G401.6 (cell line): ENCODE data around the gene SLC12A7.
"Not testable (repeated sequence)": the region's sequence is repeated elsewhere in the genome, so short reads cannot be mapped to it uniquely, and the experiment has no call there.

Source experiments
- FAIRE-seq: peaks from 2 replicates; lab custom pipeline; 2012; peaks lifted over from hg19 to GRCh38; lab: Jason Lieb, UNC

SLC12A7 gene

GRCh38 chr5:1111727-1112289, at the start of gene SLC12A7:
TSS of gene SLC12A7 (minus strand) at chr5:1112063. CDS start at chr5:1111991, 72 bp downstream.
- no peak for FAIRE-seq

GRCh38 chr5:1161108-1161832, 49.4 kb upstream of the SLC12A7 start:
- no peak for FAIRE-seq

- FAIRE-seq = no peak
Measured at GRCh38 chr5:1159774-1160406, 48.0 kb upstream of the SLC12A7 start.

GRCh38 chr5:1159341-1159675, 47.4 kb upstream of the SLC12A7 start:
- no peak for FAIRE-seq

- FAIRE-seq = no peak
Measured at GRCh38 chr5:1158647-1159340, 46.9 kb upstream of the SLC12A7 start.

- FAIRE-seq = not testable (repeated sequence)
Measured at GRCh38 chr5:1157461-1157986, 45.7 kb upstream of the SLC12A7 start.

- no peak for FAIRE-seq
Measured at GRCh38 chr5:1156754-1157460, 45.0 kb upstream of the SLC12A7 start.

- no peak for FAIRE-seq
Measured at GRCh38 chr5:1156033-1156753, 44.3 kb upstream of the SLC12A7 start.

GRCh38 chr5:1155191-1156032, 43.5 kb upstream of the SLC12A7 start:
- FAIRE-seq = no peak

GRCh38 chr5:1153428-1153827, 41.6 kb upstream of the SLC12A7 start:
- FAIRE-seq = no peak

GRCh38 chr5:1152771-1153282, 41.0 kb upstream of the SLC12A7 start:
- no peak for FAIRE-seq

GRCh38 chr5:1152156-1152555, 40.3 kb upstream of the SLC12A7 start:
- FAIRE-seq = no peak

GRCh38 chr5:1151316-1151715, 39.5 kb upstream of the SLC12A7 start:
- no peak for FAIRE-seq

GRCh38 chr5:1150866-1151265, 39.0 kb upstream of the SLC12A7 start:
- no peak for FAIRE-seq

GRCh38 chr5:1144638-1145396, 33.0 kb upstream of the SLC12A7 start:
- FAIRE-seq = no peak

GRCh38 chr5:1144089-1144488, 32.2 kb upstream of the SLC12A7 start:
- FAIRE-seq = no peak

GRCh38 chr5:1143670-1143951, 31.7 kb upstream of the SLC12A7 start:
- no peak for FAIRE-seq

GRCh38 chr5:1142886-1143669, 31.2 kb upstream of the SLC12A7 start:
- no peak for FAIRE-seq

- no peak for FAIRE-seq
Measured at GRCh38 chr5:1141834-1142233, 30.0 kb upstream of the SLC12A7 start.
